HL-60 (cell line): Measurements from ENCODE around the gene LRP5.

Experiments used
- TF ChIP-seq, protein P1 (sequence below): IDR thresholded peaks from one replicate; pipeline ENCODE4 v1.5.1; 2011; ENCODE audit warnings: low read length, control low read depth, inconsistent platforms; ENCODE audit not compliant: insufficient read depth
- TF ChIP-seq, protein P2 (sequence below): IDR thresholded peaks from 2 replicates; pipeline ENCODE4 v1.6.1; 2012; ENCODE audit warnings: low read depth; ENCODE audit not compliant: insufficient replicate concordance

DNA sequence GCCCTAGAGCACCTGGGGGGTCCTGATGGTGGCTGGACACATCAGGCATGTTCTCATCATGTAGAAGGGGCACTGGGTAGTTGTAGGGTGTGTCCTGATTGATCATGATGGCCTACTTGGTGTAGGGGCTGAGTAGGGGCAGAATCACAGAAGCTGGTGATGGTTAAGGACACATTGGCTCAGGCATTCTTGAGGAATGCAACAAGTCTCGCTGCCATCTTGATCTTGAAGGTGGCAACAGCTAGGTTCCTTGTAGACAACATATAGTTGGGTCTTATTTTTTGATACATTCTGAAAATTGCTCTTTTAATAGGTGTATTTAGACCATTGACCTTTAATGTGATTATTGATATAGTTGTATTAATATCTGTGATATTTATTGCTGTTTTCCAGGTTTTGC lies 176.2 kb downstream of the LRP5 start:
- TF ChIP-seq, protein P1, sequence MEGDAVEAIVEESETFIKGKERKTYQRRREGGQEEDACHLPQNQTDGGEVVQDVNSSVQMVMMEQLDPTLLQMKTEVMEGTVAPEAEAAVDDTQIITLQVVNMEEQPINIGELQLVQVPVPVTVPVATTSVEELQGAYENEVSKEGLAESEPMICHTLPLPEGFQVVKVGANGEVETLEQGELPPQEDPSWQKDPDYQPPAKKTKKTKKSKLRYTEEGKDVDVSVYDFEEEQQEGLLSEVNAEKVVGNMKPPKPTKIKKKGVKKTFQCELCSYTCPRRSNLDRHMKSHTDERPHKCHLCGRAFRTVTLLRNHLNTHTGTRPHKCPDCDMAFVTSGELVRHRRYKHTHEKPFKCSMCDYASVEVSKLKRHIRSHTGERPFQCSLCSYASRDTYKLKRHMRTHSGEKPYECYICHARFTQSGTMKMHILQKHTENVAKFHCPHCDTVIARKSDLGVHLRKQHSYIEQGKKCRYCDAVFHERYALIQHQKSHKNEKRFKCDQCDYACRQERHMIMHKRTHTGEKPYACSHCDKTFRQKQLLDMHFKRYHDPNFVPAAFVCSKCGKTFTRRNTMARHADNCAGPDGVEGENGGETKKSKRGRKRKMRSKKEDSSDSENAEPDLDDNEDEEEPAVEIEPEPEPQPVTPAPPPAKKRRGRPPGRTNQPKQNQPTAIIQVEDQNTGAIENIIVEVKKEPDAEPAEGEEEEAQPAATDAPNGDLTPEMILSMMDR, result no peak
- TF ChIP-seq, protein P2, sequence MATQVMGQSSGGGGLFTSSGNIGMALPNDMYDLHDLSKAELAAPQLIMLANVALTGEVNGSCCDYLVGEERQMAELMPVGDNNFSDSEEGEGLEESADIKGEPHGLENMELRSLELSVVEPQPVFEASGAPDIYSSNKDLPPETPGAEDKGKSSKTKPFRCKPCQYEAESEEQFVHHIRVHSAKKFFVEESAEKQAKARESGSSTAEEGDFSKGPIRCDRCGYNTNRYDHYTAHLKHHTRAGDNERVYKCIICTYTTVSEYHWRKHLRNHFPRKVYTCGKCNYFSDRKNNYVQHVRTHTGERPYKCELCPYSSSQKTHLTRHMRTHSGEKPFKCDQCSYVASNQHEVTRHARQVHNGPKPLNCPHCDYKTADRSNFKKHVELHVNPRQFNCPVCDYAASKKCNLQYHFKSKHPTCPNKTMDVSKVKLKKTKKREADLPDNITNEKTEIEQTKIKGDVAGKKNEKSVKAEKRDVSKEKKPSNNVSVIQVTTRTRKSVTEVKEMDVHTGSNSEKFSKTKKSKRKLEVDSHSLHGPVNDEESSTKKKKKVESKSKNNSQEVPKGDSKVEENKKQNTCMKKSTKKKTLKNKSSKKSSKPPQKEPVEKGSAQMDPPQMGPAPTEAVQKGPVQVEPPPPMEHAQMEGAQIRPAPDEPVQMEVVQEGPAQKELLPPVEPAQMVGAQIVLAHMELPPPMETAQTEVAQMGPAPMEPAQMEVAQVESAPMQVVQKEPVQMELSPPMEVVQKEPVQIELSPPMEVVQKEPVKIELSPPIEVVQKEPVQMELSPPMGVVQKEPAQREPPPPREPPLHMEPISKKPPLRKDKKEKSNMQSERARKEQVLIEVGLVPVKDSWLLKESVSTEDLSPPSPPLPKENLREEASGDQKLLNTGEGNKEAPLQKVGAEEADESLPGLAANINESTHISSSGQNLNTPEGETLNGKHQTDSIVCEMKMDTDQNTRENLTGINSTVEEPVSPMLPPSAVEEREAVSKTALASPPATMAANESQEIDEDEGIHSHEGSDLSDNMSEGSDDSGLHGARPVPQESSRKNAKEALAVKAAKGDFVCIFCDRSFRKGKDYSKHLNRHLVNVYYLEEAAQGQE, result no peak
